ENCODE measurements around the gene TENM3. TPM values are rescaled to one million over a fixed set of nuclear protein-coding genes. Genes with fewer than 3 reads are reported as not detected.

Gene TENM3
- total RNA-seq, 2 experiments from 2014 or later = not detected

DNA sequence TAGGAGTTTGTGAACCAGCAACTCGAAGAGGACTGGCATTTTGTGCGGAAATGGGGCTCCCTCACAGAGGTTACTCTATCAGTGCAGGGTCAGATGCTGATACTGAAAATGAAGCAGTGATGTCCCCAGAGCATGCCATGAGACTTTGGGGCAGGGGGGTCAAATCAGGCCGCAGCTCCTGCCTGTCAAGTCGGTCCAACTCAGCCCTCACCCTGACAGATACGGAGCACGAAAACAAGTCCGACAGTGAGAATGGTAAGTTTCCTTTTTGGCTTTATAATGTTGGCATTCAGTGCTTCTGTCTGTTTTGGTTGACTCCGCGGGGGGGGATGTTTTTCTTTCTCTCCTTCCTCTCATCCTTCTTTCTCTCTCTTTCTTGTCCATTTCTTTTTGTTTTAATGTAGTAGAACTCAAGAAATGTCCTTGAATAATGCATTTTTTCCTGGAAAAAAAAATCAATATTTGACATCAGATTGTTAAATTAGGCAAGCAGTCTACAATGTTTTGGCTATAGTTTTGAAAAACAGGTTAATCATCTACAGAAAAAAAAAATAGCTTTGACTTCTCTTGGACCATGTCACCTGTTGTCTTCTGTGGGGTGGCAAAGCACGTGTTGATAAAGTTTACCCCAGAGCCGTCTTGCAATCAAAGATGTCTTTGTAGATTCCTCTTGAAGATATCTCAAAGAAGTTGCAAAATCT lies 103.6 kb downstream of the TENM3 start:
- H2AFZ ChIP-seq (ENCODE audit: low read length) = no peak overlapping the region
- no peak overlapping the region for H3K4me3 ChIP-seq (ENCODE audit: low read depth, low read length, poor library complexity, severe bottlenecking)
- H4K20me1 ChIP-seq (ENCODE audit: insufficient read depth, low read length) = no peaks in the 10 kb centered on the region
- H3K9me2 ChIP-seq (ENCODE audit: insufficient read depth, low read length) = no peaks in the 10 kb centered on the region
- no peaks in the 10 kb centered on the region for H3K79me2 ChIP-seq (ENCODE audit: insufficient read depth, low read depth, low read length)
- intact Hi-C loops (cut with micrococcal nuclease; ENCODE audit: unreplicated experiment) = no loop called here
- no TSS peak for BruUV-seq (replicated peaks)
- H3K27ac ChIP-seq (ENCODE audit: low read depth, low read length, poor library complexity, severe bottlenecking) = no peak overlapping the region
- no peaks in the 10 kb centered on the region for H3K4me1 ChIP-seq (ENCODE audit: insufficient read depth, low read length, poor library complexity, severe bottlenecking)
- H3K36me3 ChIP-seq (ENCODE audit: insufficient read depth, low read length) = no peaks in the 10 kb centered on the region
- DNase-seq (ENCODE audit: low spot score) = no peak
- TF ChIP-seq, protein P1, sequence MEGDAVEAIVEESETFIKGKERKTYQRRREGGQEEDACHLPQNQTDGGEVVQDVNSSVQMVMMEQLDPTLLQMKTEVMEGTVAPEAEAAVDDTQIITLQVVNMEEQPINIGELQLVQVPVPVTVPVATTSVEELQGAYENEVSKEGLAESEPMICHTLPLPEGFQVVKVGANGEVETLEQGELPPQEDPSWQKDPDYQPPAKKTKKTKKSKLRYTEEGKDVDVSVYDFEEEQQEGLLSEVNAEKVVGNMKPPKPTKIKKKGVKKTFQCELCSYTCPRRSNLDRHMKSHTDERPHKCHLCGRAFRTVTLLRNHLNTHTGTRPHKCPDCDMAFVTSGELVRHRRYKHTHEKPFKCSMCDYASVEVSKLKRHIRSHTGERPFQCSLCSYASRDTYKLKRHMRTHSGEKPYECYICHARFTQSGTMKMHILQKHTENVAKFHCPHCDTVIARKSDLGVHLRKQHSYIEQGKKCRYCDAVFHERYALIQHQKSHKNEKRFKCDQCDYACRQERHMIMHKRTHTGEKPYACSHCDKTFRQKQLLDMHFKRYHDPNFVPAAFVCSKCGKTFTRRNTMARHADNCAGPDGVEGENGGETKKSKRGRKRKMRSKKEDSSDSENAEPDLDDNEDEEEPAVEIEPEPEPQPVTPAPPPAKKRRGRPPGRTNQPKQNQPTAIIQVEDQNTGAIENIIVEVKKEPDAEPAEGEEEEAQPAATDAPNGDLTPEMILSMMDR (conservative IDR thresholded peaks at IDR 0.05; ENCODE audit: low read length) = no peak
- no peak for TF ChIP-seq EZH2phosphoT487 (IDR thresholded peaks at IDR 0.05; ENCODE audit: borderline replicate concordance, low read depth, low read length)
- no peaks in the 10 kb centered on the region for H3K9me3 ChIP-seq (ENCODE audit: low read length)
- ChIA-PET POLR2A (no interaction called here), CTCF (ENCODE audit: unreplicated experiment) (no interaction called here)
- no peak overlapping the region for H3K4me2 ChIP-seq (ENCODE audit: low read length)

DNA sequence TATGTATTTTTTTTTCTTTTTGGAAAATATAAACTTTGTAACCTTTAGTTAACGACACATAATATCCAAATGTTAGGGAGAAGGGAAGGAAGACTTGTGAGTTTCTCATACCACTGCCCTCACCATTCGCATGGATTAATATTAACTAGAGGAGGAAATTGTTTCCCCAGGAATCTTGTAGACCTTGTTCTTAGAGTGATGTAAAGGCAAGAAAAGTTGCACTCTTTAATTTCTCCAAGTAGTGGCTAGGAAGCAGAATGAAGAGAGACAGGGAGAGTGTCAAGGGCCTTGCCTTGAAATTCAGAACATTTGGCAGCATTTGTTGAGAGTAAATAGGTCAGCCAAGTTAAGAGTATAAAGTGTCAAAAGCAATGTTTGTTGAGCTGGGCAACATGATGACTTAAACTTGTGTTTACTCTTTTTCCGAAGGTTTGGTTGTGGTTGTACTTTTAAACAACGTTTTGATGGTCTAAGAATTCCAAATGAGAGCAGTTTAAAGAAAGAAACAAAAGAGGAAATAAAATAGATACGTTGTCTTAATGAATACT lies 105.7 kb downstream of the TENM3 start:
- TF ChIP-seq EZH2phosphoT487 (IDR thresholded peaks at IDR 0.05; ENCODE audit: borderline replicate concordance, low read depth, low read length) = no peak
- TF ChIP-seq, protein P1 (conservative IDR thresholded peaks at IDR 0.05; ENCODE audit: low read length) = no peak
- no peaks in the 10 kb centered on the region for H3K36me3 ChIP-seq (ENCODE audit: insufficient read depth, low read length)
- no peak for DNase-seq (ENCODE audit: low spot score)
- H3K79me2 ChIP-seq (ENCODE audit: insufficient read depth, low read depth, low read length) = no peaks in the 10 kb centered on the region
- H3K27ac ChIP-seq (ENCODE audit: low read depth, low read length, poor library complexity, severe bottlenecking) = no peak overlapping the region
- no peak overlapping the region for H2AFZ ChIP-seq (ENCODE audit: low read length)
- no peaks in the 10 kb centered on the region for H4K20me1 ChIP-seq (ENCODE audit: insufficient read depth, low read length)
- intact Hi-C loops (cut with micrococcal nuclease; ENCODE audit: unreplicated experiment) = no loop called here
- no TSS peak for BruUV-seq (replicated peaks)
- CTCF ChIA-PET (ENCODE audit: unreplicated experiment) = no interaction called here
- no peak overlapping the region for H3K4me3 ChIP-seq (ENCODE audit: low read depth, low read length, poor library complexity, severe bottlenecking)
- H3K4me1 ChIP-seq (ENCODE audit: insufficient read depth, low read length, poor library complexity, severe bottlenecking) = no peaks in the 10 kb centered on the region
- POLR2A ChIA-PET = no interaction called here
- no peak overlapping the region for H3K4me2 ChIP-seq (ENCODE audit: low read length)
- H3K9me2 ChIP-seq (ENCODE audit: insufficient read depth, low read length) = no peaks in the 10 kb centered on the region
- no peaks in the 10 kb centered on the region for H3K9me3 ChIP-seq (ENCODE audit: low read length)

DNA sequence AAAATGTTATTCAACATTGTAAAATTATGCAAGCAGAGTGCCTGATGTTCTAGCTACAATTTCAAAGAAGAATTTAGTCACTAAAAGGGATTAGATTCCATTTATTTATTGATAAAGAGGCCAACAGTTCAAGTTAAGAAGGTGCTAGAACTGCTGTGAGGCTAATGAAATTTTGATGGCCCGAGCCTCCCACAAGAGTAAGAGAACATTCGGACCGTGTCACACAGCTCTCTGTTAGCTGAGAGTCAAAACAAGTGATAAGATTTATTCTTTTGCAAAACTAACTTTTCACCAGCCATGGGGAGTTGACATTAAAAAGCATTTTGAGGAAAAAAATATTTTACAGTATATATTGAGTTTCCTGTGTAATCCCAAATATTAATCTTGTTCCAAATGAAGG lies 106.8 kb downstream of the TENM3 start:
- CTCF ChIA-PET (ENCODE audit: unreplicated experiment) = no interaction called here
- intact Hi-C loops (cut with micrococcal nuclease; ENCODE audit: unreplicated experiment) = no loop called here
- no peaks in the 10 kb centered on the region for H3K9me2 ChIP-seq (ENCODE audit: insufficient read depth, low read length)
- BruUV-seq (replicated peaks) = no TSS peak
- H3K4me1 ChIP-seq (ENCODE audit: insufficient read depth, low read length, poor library complexity, severe bottlenecking) = no peaks in the 10 kb centered on the region
- H3K36me3 ChIP-seq (ENCODE audit: insufficient read depth, low read length) = no peaks in the 10 kb centered on the region
- no peaks in the 10 kb centered on the region for H3K9me3 ChIP-seq (ENCODE audit: low read length)
- no peak for DNase-seq (ENCODE audit: low spot score)
- POLR2A ChIA-PET = interaction anchor here (0.8 kb wide), 1 partner anchor 24 kb away, joined by 3 read pairs; no protein-coding TSS in a partner anchor
- H2AFZ ChIP-seq (ENCODE audit: low read length) = no peak overlapping the region
- H3K79me2 ChIP-seq (ENCODE audit: insufficient read depth, low read depth, low read length) = no peaks in the 10 kb centered on the region
- H3K27ac ChIP-seq (ENCODE audit: low read depth, low read length, poor library complexity, severe bottlenecking) = no peak overlapping the region
- no peak overlapping the region for H3K4me3 ChIP-seq (ENCODE audit: low read depth, low read length, poor library complexity, severe bottlenecking)
- no peaks in the 10 kb centered on the region for H4K20me1 ChIP-seq (ENCODE audit: insufficient read depth, low read length)
- no peak overlapping the region for H3K4me2 ChIP-seq (ENCODE audit: low read length)
- TF ChIP-seq, protein P1 (conservative IDR thresholded peaks at IDR 0.05; ENCODE audit: low read length) = no peak
- no peak for TF ChIP-seq EZH2phosphoT487 (IDR thresholded peaks at IDR 0.05; ENCODE audit: borderline replicate concordance, low read depth, low read length)

Data from OCI-LY7 (cell line).